ENCODE data around the gene MDH2. TPM values are rescaled to one million over a fixed set of nuclear protein-coding genes. Genes with fewer than 3 reads are reported as not detected.

Gene MDH2
- total and polyA plus RNA-seq, 2 experiments from 2014 or later, result 150 to 180 TPM

DNA sequence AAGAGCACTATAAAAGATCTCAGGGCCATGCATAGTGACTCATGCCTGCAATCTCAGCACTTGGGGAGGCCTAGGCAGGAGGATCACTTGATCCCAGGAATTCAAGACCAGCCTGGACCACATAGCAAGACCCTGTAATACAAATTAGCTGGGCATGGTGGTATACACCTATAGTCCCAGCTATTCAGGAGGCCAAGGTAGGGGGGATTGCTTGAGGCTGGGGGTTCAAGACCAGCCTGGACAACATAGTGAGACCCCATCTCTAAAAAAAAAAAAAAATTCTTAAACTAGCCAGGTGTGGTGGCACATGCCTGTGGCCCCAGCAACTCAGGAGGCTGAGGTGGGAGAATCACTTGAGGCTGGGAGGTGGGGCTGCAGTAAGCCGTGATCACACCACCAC is 15.9 kb upstream of the MDH2 start (continued):
- TF ChIP-seq, protein P1, sequence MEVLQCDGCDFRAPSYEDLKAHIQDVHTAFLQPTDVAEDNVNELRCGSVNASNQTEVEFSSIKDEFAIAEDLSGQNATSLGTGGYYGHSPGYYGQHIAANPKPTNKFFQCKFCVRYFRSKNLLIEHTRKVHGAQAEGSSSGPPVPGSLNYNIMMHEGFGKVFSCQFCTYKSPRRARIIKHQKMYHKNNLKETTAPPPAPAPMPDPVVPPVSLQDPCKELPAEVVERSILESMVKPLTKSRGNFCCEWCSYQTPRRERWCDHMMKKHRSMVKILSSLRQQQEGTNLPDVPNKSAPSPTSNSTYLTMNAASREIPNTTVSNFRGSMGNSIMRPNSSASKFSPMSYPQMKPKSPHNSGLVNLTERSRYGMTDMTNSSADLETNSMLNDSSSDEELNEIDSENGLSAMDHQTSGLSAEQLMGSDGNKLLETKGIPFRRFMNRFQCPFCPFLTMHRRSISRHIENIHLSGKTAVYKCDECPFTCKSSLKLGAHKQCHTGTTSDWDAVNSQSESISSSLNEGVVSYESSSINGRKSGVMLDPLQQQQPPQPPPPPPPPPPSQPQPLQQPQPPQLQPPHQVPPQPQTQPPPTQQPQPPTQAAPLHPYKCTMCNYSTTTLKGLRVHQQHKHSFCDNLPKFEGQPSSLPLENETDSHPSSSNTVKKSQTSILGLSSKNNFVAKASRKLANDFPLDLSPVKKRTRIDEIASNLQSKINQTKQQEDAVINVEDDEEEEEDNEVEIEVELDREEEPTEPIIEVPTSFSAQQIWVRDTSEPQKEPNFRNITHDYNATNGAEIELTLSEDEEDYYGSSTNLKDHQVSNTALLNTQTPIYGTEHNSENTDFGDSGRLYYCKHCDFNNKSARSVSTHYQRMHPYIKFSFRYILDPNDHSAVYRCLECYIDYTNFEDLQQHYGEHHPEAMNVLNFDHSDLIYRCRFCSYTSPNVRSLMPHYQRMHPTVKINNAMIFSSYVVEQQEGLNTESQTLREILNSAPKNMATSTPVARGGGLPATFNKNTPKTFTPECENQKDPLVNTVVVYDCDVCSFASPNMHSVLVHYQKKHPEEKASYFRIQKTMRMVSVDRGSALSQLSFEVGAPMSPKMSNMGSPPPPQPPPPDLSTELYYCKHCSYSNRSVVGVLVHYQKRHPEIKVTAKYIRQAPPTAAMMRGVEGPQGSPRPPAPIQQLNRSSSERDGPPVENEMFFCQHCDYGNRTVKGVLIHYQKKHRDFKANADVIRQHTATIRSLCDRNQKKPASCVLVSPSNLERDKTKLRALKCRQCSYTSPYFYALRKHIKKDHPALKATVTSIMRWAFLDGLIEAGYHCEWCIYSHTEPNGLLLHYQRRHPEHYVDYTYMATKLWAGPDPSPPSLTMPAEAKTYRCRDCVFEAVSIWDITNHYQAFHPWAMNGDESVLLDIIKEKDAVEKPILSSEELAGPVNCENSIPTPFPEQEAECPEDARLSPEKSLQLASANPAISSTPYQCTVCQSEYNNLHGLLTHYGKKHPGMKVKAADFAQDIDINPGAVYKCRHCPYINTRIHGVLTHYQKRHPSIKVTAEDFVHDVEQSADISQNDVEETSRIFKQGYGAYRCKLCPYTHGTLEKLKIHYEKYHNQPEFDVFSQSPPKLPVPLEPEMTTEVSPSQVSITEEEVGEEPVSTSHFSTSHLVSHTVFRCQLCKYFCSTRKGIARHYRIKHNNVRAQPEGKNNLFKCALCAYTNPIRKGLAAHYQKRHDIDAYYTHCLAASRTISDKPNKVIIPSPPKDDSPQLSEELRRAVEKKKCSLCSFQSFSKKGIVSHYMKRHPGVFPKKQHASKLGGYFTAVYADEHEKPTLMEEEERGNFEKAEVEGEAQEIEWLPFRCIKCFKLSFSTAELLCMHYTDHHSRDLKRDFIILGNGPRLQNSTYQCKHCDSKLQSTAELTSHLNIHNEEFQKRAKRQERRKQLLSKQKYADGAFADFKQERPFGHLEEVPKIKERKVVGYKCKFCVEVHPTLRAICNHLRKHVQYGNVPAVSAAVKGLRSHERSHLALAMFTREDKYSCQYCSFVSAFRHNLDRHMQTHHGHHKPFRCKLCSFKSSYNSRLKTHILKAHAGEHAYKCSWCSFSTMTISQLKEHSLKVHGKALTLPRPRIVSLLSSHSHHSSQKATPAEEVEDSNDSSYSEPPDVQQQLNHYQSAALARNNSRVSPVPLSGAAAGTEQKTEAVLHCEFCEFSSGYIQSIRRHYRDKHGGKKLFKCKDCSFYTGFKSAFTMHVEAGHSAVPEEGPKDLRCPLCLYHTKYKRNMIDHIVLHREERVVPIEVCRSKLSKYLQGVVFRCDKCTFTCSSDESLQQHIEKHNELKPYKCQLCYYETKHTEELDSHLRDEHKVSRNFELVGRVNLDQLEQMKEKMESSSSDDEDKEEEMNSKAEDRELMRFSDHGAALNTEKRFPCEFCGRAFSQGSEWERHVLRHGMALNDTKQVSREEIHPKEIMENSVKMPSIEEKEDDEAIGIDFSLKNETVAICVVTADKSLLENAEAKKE (CRISPR knock-in tag; IDR thresholded peaks at IDR 0.05), result no peak
- no peak for TF ChIP-seq JUNB (IDR thresholded peaks at IDR 0.05; ENCODE audit: unreplicated experiment)

DNA sequence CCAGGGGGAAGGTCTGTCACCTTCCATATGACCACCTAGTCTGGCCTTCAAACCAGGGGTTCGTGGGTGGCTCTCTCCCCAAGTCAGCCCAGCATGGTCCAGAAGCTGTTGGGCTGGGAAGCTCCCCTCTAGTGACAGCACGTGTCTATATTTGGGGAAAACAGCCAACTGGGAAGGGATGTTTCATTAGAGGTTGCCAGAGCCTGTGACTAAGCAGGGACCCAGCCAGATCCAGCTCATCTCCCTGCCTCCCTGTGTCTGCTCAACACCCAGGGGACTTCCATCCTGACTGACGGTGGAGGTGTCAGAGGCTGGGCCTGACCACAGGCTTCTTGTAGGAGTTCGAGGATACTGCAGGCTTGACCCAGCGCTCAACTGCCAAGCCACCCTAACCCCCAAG is 10.6 kb upstream of the MDH2 start:
- Histone ChIP-seq H3F3A (replicated peaks; ENCODE audit: low read depth) (no peaks in the 10 kb centered on the region), H3K79me2 (replicated peaks; ENCODE audit: insufficient read depth) (no peaks in the 10 kb centered on the region), H3K27ac (ENCODE audit: low read depth) (no peak overlapping the region), H2AFZ (no peak overlapping the region), H3K9me2 (ENCODE audit: insufficient read depth) (no peaks in the 10 kb centered on the region), H3K4me2 (no peak overlapping the region), H3K27me3 (ENCODE audit: insufficient read depth) (no peaks in the 10 kb centered on the region), H3K36me3 (ENCODE audit: insufficient read depth) (no peaks in the 10 kb centered on the region), H3K4me3 (no peak overlapping the region), H4K20me1 (replicated peaks; ENCODE audit: insufficient read depth) (no peaks in the 10 kb centered on the region; the same call in 1 of the 2 replicates), H3K4me1 (ENCODE audit: insufficient read depth) (no peaks in the 10 kb centered on the region)
- Mint-ChIP-seq H3K9me3 (no peaks in the 10 kb centered on the region), H3K4me3 (no peak overlapping the region), H3K27ac (no peak overlapping the region), H3K4me1 (peaks cover 5% of the 10 kb centered on the region), H3K36me3 (ENCODE audit: low read depth) (peaks cover 2% of the 10 kb centered on the region; the same call in 1 of the 3 replicates), H3K27me3 (ENCODE audit: insufficient read depth, low read depth, poor library complexity) (peaks cover 3% of the 10 kb centered on the region)
- ATAC-seq, result no peak
- no peak for DNase-seq (ENCODE audit: low spot score)
- TF ChIP-seq STAT1 (IDR thresholded peaks at IDR 0.05; ENCODE audit: unreplicated experiment) (no peak), CREB1 (CRISPR knock-in tag; IDR thresholded peaks at IDR 0.05; ENCODE audit: low read depth) (no peak), ZNF331 (CRISPR knock-in tag; IDR thresholded peaks at IDR 0.05; ENCODE audit: low read depth) (no peak)
- TF ChIP-seq, protein P2, sequence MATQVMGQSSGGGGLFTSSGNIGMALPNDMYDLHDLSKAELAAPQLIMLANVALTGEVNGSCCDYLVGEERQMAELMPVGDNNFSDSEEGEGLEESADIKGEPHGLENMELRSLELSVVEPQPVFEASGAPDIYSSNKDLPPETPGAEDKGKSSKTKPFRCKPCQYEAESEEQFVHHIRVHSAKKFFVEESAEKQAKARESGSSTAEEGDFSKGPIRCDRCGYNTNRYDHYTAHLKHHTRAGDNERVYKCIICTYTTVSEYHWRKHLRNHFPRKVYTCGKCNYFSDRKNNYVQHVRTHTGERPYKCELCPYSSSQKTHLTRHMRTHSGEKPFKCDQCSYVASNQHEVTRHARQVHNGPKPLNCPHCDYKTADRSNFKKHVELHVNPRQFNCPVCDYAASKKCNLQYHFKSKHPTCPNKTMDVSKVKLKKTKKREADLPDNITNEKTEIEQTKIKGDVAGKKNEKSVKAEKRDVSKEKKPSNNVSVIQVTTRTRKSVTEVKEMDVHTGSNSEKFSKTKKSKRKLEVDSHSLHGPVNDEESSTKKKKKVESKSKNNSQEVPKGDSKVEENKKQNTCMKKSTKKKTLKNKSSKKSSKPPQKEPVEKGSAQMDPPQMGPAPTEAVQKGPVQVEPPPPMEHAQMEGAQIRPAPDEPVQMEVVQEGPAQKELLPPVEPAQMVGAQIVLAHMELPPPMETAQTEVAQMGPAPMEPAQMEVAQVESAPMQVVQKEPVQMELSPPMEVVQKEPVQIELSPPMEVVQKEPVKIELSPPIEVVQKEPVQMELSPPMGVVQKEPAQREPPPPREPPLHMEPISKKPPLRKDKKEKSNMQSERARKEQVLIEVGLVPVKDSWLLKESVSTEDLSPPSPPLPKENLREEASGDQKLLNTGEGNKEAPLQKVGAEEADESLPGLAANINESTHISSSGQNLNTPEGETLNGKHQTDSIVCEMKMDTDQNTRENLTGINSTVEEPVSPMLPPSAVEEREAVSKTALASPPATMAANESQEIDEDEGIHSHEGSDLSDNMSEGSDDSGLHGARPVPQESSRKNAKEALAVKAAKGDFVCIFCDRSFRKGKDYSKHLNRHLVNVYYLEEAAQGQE (IDR thresholded peaks at IDR 0.05; ENCODE audit: unreplicated experiment), result no peak
- TF ChIP-seq, protein P1 (CRISPR knock-in tag; IDR thresholded peaks at IDR 0.05), result no peak
